ENCODE results near the gene TMEM209.

DNA sequence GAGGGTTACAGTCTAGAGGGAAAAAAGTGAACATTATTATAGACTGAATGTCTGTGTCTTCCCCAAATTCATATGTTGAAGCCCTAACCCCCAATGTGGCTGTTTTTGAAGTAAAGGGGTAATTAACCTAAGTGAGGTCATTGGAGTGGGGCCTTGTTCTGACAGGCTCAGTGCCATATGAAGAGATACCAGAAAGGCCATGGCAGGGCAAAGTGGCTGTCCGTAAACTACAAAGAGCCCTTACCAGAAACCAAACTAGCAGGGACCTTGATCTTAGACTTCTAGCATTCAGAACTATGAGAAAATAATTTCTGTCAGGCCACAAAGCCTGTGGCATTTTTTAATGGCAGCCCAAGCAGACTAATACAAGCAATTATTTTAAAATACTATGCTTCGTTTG is 8.7 kb downstream of the TMEM209 start:
- TF ChIP-seq CTCF (IDR thresholded peaks at IDR 0.05; ENCODE audit: insufficient read depth, low read length, poor library complexity, severe bottlenecking) = no peak
- no peak for TF ChIP-seq EZH2phosphoT487 (conservative IDR thresholded peaks at IDR 0.05; ENCODE audit: low read length)

Data from SU-DHL-6 (cell line).